Measurements from ENCODE around the gene RUNX2.

Gene RUNX2

GRCh38 chr6:45491874-45492273 is 163.7 kb downstream of the RUNX2 start:
- in situ Hi-C loops (cut with HindIII; ENCODE audit: low pct_ligation_motif_present, low pct_unique_long_range_greater_than_20kb, low sequenced_read_pairs) = no loop called here
- DNase-seq = no peak

GRCh38 chr6:45493761-45494160 is 165.6 kb downstream of the RUNX2 start:
- DNase-seq = no peak
- in situ Hi-C loops (cut with HindIII; ENCODE audit: low pct_ligation_motif_present, low pct_unique_long_range_greater_than_20kb, low sequenced_read_pairs) = no loop called here

GRCh38 chr6:45494416-45495135 is 166.4 kb downstream of the RUNX2 start:
- DNase-seq = no peak
- in situ Hi-C loops (cut with HindIII; ENCODE audit: low pct_ligation_motif_present, low pct_unique_long_range_greater_than_20kb, low sequenced_read_pairs) = no loop called here

- no peak for DNase-seq
- in situ Hi-C loops (cut with HindIII; ENCODE audit: low pct_ligation_motif_present, low pct_unique_long_range_greater_than_20kb, low sequenced_read_pairs) = no loop called here
Observed at GRCh38 chr6:45495429-45496084, 167.4 kb downstream of the RUNX2 start.

GRCh38 chr6:45496085-45496433 is 167.9 kb downstream of the RUNX2 start:
- no peak for DNase-seq
- in situ Hi-C loops (cut with HindIII; ENCODE audit: low pct_ligation_motif_present, low pct_unique_long_range_greater_than_20kb, low sequenced_read_pairs) = no loop called here

GRCh38 chr6:45498591-45498990 is 170.5 kb downstream of the RUNX2 start:
- in situ Hi-C loops (cut with HindIII; ENCODE audit: low pct_ligation_motif_present, low pct_unique_long_range_greater_than_20kb, low sequenced_read_pairs) = no loop called here
- DNase-seq = no peak

- DNase-seq = no peak
- in situ Hi-C loops (cut with HindIII; ENCODE audit: low pct_ligation_motif_present, low pct_unique_long_range_greater_than_20kb, low sequenced_read_pairs) = no loop called here
Observed at GRCh38 chr6:45500924-45501816, 173.0 kb downstream of the RUNX2 start.

GRCh38 chr6:45502456-45502855 is 174.3 kb downstream of the RUNX2 start:
- no peak for DNase-seq
- in situ Hi-C loops (cut with HindIII; ENCODE audit: low pct_ligation_motif_present, low pct_unique_long_range_greater_than_20kb, low sequenced_read_pairs) = no loop called here

- in situ Hi-C loops (cut with HindIII; ENCODE audit: low pct_ligation_motif_present, low pct_unique_long_range_greater_than_20kb, low sequenced_read_pairs) = no loop called here
- no peak for DNase-seq
Observed at GRCh38 chr6:45504947-45505346, 176.8 kb downstream of the RUNX2 start.

- DNase-seq = no peak
- in situ Hi-C loops (cut with HindIII; ENCODE audit: low pct_ligation_motif_present, low pct_unique_long_range_greater_than_20kb, low sequenced_read_pairs) = no loop called here
Observed at GRCh38 chr6:45505470-45505869, 177.3 kb downstream of the RUNX2 start.

- in situ Hi-C loops (cut with HindIII; ENCODE audit: low pct_ligation_motif_present, low pct_unique_long_range_greater_than_20kb, low sequenced_read_pairs) = no loop called here
- no peak for DNase-seq
Observed at GRCh38 chr6:45507186-45507585, 179.1 kb downstream of the RUNX2 start.

GRCh38 chr6:45509426-45509825 is 181.3 kb downstream of the RUNX2 start:
- no peak for DNase-seq
- in situ Hi-C loops (cut with HindIII; ENCODE audit: low pct_ligation_motif_present, low pct_unique_long_range_greater_than_20kb, low sequenced_read_pairs) = no loop called here

- in situ Hi-C loops (cut with HindIII; ENCODE audit: low pct_ligation_motif_present, low pct_unique_long_range_greater_than_20kb, low sequenced_read_pairs) = no loop called here
Observed at GRCh38 chr6:45512717-45513116, 184.6 kb downstream of the RUNX2 start.

GRCh38 chr6:45513213-45513618 is 185.1 kb downstream of the RUNX2 start:
- no peak for DNase-seq
- in situ Hi-C loops (cut with HindIII; ENCODE audit: low pct_ligation_motif_present, low pct_unique_long_range_greater_than_20kb, low sequenced_read_pairs) = no loop called here

More at GRCh38 chr6:45512717-45513116, 184.6 kb downstream of the RUNX2 start:
- no peak for DNase-seq

- DNase-seq = no peak
- in situ Hi-C loops (cut with HindIII; ENCODE audit: low pct_ligation_motif_present, low pct_unique_long_range_greater_than_20kb, low sequenced_read_pairs) = no loop called here
Observed at GRCh38 chr6:45513843-45514242, 185.7 kb downstream of the RUNX2 start.

- in situ Hi-C loops (cut with HindIII; ENCODE audit: low pct_ligation_motif_present, low pct_unique_long_range_greater_than_20kb, low sequenced_read_pairs) = no loop called here
- DNase-seq = peak; percentile 7
Observed at GRCh38 chr6:45514454-45515230, 186.5 kb downstream of the RUNX2 start.

GRCh38 chr6:45518013-45518720 is 190.0 kb downstream of the RUNX2 start:
- DNase-seq = no peak
- in situ Hi-C loops (cut with HindIII; ENCODE audit: low pct_ligation_motif_present, low pct_unique_long_range_greater_than_20kb, low sequenced_read_pairs) = no loop called here

GRCh38 chr6:45521226-45521625 is 193.1 kb downstream of the RUNX2 start:
- DNase-seq = no peak
- in situ Hi-C loops (cut with HindIII; ENCODE audit: low pct_ligation_motif_present, low pct_unique_long_range_greater_than_20kb, low sequenced_read_pairs) = no loop called here
